D721Med (cell line): Measurements from ENCODE around the gene TBC1D8.

Experiments
- DNase-seq: peaks from one replicate; pipeline ENCODE4 v3.0.0; 2011; ENCODE audit warnings: low spot score; ENCODE audit not compliant: insufficient read length
- FAIRE-seq: peaks from 2 replicates; lab custom pipeline; 2011; peaks lifted over from hg19 to GRCh38; lab: Jason Lieb, UNC
- CTCF ChIP-seq: IDR thresholded peaks from 2 replicates; pipeline ENCODE4 v1.5.1; 2012; ENCODE audit warnings: mild to moderate bottlenecking, control low read depth; ENCODE audit not compliant: insufficient read depth; ENCODE audit errors: missing control alignments

TBC1D8 gene

DNA sequence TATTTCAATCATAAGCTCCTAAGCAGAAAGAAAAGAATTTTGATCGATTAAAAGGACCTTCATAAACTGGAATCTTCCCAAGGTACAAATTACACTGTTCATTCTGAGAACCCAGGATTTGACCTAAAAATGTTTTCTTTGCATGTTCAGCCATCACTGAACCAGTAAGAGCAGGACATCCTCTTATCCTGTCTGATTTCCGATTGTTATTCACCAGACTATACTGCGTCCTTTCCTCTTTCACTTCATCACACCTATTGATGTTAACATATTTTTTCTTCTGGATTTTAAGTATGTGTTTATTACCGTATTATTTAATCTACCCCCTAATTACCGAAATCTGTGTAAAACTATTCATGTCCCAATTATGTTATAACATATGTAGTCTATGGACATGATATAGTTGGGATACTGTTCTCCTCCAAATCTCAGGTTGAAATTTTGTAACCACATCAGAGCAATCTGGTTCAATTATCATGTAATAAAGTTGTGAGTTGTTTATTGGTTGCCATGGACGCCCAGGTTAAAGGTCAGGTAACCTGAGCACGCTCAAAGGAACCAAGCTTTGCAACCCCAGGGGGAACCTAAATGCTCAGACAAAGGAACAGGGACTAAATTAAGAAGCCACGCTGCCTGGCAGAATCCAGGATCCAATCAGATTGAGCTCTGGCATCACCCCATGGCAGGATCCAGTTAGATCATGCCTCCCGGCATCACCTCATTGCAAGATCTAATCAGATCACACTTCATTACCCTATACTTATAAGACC lies 11.6 kb upstream of the TBC1D8 start:
- FAIRE-seq (no peak), DNase-seq (no peak)
- TF ChIP-seq CTCF: no peak

- no peak for DNase-seq
- no peak for TF ChIP-seq CTCF
- no peak for FAIRE-seq
Measured at GRCh38 chr2:101161658-101162057, 10.5 kb upstream of the TBC1D8 start.

DNA sequence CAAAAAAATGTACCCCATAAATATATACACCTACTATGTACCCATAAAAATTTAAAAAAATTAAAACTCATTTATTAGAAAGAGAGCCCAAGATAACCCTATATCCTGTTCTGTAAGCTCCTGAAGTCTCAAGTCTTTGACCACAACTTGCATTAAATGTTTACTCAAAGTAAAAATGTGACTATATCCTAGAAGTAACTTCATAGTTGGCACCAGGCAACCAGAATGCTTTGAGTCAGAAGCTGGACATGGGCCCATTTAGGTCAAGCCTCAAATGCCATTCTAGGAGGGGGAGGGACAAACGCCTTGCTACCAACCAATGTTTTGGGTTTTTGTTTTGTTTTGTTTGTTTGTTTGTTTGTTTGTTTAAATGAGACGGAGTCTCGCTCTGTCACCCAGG lies 9.3 kb upstream of the TBC1D8 start:
- DNase-seq (no peak), FAIRE-seq (no peak)

GRCh38 chr2:101159526-101159925 lies 8.3 kb upstream of the TBC1D8 start:
- DNase-seq (no peak), FAIRE-seq (no peak)
- no peak for TF ChIP-seq CTCF

More for the DNA sequence above, 9.3 kb upstream of the TBC1D8 start:
- no peak for TF ChIP-seq CTCF

DNA sequence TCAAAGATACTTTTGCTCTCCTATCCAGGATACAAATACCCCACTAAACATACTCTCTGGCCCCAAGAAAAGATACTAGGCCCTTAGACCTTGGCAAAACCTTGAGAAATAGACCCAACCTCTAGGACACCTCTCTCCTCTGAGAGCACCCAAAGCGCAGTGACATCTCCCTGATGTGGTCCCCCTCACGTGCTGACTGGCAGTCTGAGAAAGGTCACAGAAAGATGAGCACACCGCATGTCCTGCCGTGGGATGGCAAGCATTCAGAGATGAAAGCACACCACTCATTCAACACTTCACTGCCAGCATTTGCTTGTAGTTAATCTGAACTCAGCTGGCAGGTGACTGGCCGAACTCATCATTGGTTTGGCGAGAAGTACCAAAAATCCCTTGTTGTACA lies 6.1 kb upstream of the TBC1D8 start:
- FAIRE-seq (no peak), DNase-seq (no peak)
- TF ChIP-seq CTCF: no peak

- FAIRE-seq: peak; percentile 48
- DNase-seq: no peak
- no peak for TF ChIP-seq CTCF
Measured at GRCh38 chr2:101153787-101154186, 2.6 kb upstream of the TBC1D8 start.

DNA sequence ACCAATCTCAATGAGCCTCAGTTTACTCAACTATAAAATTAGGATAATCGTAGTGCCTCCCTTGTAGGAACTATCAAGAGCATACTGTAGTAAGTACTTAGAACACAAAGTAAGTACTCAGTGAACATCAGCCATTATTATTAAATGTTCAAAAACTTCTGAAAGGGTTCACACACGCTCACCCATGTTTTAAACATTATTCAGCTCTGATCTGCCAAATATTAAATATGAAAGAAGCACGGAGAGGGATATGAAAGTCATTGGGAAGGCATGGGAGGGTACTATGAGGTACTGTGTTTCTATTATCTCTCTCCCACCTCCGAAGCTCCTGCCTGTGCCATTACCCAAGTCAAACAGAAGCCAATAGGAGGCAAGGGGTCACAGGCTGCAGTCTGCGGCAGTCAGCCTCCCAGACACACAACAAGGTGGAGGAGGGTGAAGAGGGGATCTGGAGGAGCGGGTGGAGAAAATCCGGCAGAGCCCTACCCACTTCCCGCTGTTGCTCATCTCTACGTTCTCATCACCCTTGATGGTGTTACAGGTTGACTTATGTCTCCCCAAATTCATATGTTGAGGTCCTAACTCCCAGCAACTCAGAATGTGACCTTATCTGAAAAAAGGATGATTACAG lies 2.0 kb upstream of the TBC1D8 start:
- TF ChIP-seq CTCF: no peak
- DNase-seq (no peak), FAIRE-seq (peak; percentile 29)
